Type B pancreatic cell (in vitro differentiated cells): ENCODE measurements around the gene PTPRU. TPM values are rescaled to one million over a fixed set of nuclear protein-coding genes. Genes with fewer than 3 reads are reported as not detected.

ENCODE experiments used
- DNase-seq: peaks from one replicate; pipeline ENCODE4 v3.0.0; 2021; ENCODE audit warnings: mixed read lengths; ENCODE audit not compliant: unreplicated experiment; ENCODE audit errors: extremely low spot score
- H3K27ac Mint-ChIP-seq: 2 replicates; pipeline ENCODE4 v1.8.0; 2021; ENCODE audit warnings: mild to moderate bottlenecking, mixed read lengths
- H3K27me3 Mint-ChIP-seq: 2 replicates; pipeline ENCODE4 v1.8.0; 2021; ENCODE audit warnings: mixed read lengths
- H3K36me3 Mint-ChIP-seq: 2 replicates; pipeline ENCODE4 v1.8.0; 2021; ENCODE audit warnings: mixed read lengths
- H3K4me1 Mint-ChIP-seq: one replicate; pipeline ENCODE4 v1.8.0; 2021; ENCODE audit warnings: mixed read lengths; ENCODE audit not compliant: unreplicated experiment
- H3K4me3 Mint-ChIP-seq: 2 replicates; pipeline ENCODE4 v1.8.0; 2021; ENCODE audit warnings: mild to moderate bottlenecking, mixed read lengths
- H3K9me3 Mint-ChIP-seq: 2 replicates; pipeline ENCODE4 v1.8.0; 2021; ENCODE audit warnings: mixed read lengths
- CTCF ChIP-seq: fragments of 200-600 bp; sonication (generic); conservative IDR thresholded peaks from 2 replicates; pipeline ENCODE4 v1.5.0; 2021; ENCODE audit warnings: antibody characterized with exemption, mild to moderate bottlenecking
- total RNA-seq: library from RNA; stranded (reverse); gene quantifications from 2 replicates; pipeline ENCODE4 v1.2.1, GENCODE V29; 2021; ENCODE audit warnings: low replicate concordance

The PTPRU gene
- total RNA-seq, 1 donor from 2014 or later = 66.6 TPM

DNA sequence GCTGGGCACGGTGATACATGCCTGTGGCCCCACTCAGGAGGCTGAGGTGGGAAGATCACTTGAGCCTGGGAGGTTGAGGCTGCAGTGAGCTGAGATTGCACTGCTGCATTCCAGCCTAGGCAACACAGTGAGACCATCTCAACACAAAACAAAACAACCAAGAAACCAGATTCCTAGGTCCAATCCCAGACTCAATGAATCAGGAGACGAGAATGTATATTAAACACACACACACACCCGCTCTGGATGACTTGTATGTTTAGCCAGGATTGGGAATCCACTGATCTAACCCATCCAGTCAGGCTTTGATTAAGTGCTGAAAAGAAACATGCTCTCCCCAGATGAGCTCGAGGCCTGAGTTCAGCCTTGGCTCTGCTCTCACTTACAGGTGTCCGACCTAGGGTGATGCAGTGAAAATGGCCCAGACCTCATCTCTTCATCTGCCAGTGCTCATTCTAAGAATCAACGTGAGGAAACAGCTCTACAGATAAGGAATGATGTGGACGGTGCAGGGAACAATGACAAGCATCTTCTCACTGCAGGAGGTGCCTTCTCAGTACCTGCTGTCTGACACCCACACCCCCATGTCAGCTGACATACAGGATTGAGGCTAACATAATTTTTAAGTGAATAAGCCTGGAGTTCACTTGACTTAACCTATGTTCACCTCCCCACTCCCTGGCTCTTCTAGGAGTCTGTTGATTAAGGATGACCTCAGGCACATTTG lies 39.3 kb upstream of the PTPRU start:
- no peak for TF ChIP-seq CTCF
- DNase-seq = no peak
- no peaks in the 10 kb centered on the region for H3K27me3 Mint-ChIP-seq
- no peaks in the 10 kb centered on the region for H3K9me3 Mint-ChIP-seq
- H3K4me1 Mint-ChIP-seq = no peaks in the 10 kb centered on the region
- no peak overlapping the region for H3K27ac Mint-ChIP-seq
- H3K4me3 Mint-ChIP-seq = no peak overlapping the region
- H3K36me3 Mint-ChIP-seq = peaks cover 16% of the 10 kb centered on the region

DNA sequence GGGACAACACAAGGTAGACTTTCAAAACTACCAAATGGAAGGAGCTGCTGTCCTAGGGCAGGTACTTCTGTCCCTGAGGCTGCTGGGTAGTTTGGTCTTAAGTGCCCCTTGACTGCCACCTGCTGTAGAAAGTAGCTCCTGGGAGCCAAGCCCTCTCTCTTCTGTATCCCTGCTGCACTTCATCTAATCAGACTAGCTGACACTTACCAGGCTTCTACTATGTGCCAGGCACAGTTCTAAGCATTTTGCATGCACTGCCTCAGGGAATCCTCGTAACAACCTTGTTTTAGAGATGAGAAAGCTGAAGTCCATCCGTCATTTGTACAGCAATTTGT lies 38.8 kb upstream of the PTPRU start:
- TF ChIP-seq CTCF = peak; percentile 53
- Mint-ChIP-seq H3K4me1 (peaks cover 4% of the 10 kb centered on the region), H3K27ac (no peak overlapping the region), H3K27me3 (no peaks in the 10 kb centered on the region), H3K4me3 (no peak overlapping the region), H3K36me3 (peaks cover 16% of the 10 kb centered on the region), H3K9me3 (no peaks in the 10 kb centered on the region)
- DNase-seq = no peak

DNA sequence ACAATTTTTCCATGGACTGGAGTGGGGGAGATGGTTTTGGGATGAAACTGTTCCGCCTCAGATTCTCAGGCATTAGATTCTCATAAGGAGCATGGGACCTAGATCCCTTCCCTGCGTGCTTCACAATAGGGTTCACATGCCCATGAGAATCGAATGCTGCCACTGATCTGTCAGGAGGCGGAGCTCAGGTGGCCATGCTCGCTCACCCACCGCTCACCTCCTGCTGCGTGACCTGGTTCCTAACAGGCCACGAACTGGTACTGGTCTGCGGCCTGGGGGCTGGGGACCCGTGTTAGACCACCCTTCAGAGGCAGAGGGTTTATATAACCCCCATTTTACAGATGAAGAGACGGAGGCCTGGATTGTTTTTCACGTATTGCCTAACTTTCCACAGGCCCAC lies 38.3 kb upstream of the PTPRU start:
- Mint-ChIP-seq H3K36me3 (peaks cover 16% of the 10 kb centered on the region), H3K27ac (no peak overlapping the region), H3K4me3 (no peak overlapping the region), H3K9me3 (no peaks in the 10 kb centered on the region), H3K27me3 (no peaks in the 10 kb centered on the region), H3K4me1 (peaks cover 8% of the 10 kb centered on the region)
- no peak for DNase-seq
- no peak for TF ChIP-seq CTCF

DNA sequence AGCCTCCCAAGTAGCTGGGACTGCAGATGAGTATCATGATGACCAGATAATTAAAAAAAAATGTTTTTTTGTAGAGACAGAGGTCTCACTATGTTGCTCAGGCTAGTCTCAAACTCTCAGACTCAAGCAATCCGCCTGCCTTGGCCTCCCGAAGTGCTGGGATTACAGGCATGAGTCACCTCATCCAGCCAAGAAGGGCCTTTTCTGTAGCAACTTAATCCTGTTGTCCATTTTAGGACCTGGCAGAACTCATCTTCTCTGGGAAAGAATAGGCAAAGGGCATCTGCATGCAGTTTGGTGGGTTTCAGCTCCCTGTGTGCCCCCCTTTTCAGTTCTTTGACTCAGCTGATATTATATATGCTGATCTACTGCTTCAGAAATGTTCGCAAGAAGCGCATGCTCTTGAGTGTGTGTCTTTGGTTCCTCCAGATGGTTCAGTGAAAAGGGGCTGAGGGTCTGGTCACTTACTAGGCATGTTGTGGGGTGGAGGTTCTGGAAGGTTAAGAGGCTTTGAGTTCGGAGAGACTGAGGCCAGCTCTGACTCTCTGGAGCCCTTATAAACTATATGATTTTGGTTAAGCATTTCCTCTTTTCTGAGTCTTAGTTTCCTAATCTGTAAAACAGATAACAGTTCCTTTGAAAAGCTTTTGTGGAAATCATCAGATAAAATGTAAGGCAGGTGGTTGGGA lies 35.3 kb upstream of the PTPRU start:
- no peak for DNase-seq
- Mint-ChIP-seq H3K27ac (peak overlapping the region; percentile 9), H3K9me3 (no peaks in the 10 kb centered on the region), H3K36me3 (peaks cover 8% of the 10 kb centered on the region), H3K4me1 (peaks cover 8% of the 10 kb centered on the region), H3K4me3 (no peak overlapping the region), H3K27me3 (no peaks in the 10 kb centered on the region)
- TF ChIP-seq CTCF = no peak

- TF ChIP-seq CTCF = no peak
- H3K27me3 Mint-ChIP-seq = no peaks in the 10 kb centered on the region
- H3K4me1 Mint-ChIP-seq = peaks cover 8% of the 10 kb centered on the region
- H3K36me3 Mint-ChIP-seq = peaks cover 8% of the 10 kb centered on the region
- H3K4me3 Mint-ChIP-seq = no peak overlapping the region
- no peaks in the 10 kb centered on the region for H3K9me3 Mint-ChIP-seq
- DNase-seq = no peak
- H3K27ac Mint-ChIP-seq = no peak overlapping the region
Observed at GRCh38 chr1:29201595-29202051, 34.7 kb upstream of the PTPRU start.
